NT2/D1 (cell line): ENCODE data around the gene ZNF48.

ENCODE experiments used
- DNase-seq: peaks from one replicate; pipeline ENCODE4 v3.0.0-alpha.2; 2011; ENCODE audit warnings: low read depth, low spot score
- H3K27me3 ChIP-seq: 2 replicates; pipeline ENCODE4 v1.6.0; 2011; ENCODE audit warnings: mild to moderate bottlenecking; ENCODE audit not compliant: insufficient read length, insufficient read depth
- H3K36me3 ChIP-seq: 2 replicates; pipeline ENCODE4 v1.6.1; 2011; ENCODE audit warnings: mild to moderate bottlenecking, low read length, mixed read lengths; ENCODE audit not compliant: insufficient read depth, insufficient read length
- H3K4me1 ChIP-seq: 2 replicates; pipeline ENCODE4 v1.5.1; 2011; ENCODE audit not compliant: insufficient read depth, insufficient read length
- H3K4me3 ChIP-seq: 2 replicates; pipeline ENCODE4 v1.5.1; 2011; ENCODE audit warnings: low read depth; ENCODE audit not compliant: insufficient read length
- H3K9ac ChIP-seq: 2 replicates; pipeline ENCODE4 v1.6.0; 2011; ENCODE audit warnings: low read depth; ENCODE audit not compliant: insufficient read length
- H3K9me3 ChIP-seq: 2 replicates; pipeline ENCODE4 v1.5.1; 2011; ENCODE audit warnings: mild to moderate bottlenecking, low read length; ENCODE audit not compliant: insufficient read depth
- SUZ12 ChIP-seq: IDR thresholded peaks from 2 replicates; pipeline ENCODE4 v1.6.1; 2011; ENCODE audit not compliant: insufficient read length, insufficient read depth; ENCODE audit errors: extremely low read depth
- YY1 ChIP-seq: IDR thresholded peaks from 2 replicates; pipeline ENCODE4 v1.6.1; 2011; ENCODE audit not compliant: insufficient read length, insufficient read depth
- ZNF274 ChIP-seq: IDR thresholded peaks from 2 replicates; pipeline ENCODE4 v1.6.1; 2011; ENCODE audit warnings: mild to moderate bottlenecking, low read depth, low read length

The ZNF48 gene

GRCh38 chr16:30365200-30365599 lies 30.0 kb upstream of the ZNF48 start:
- Histone ChIP-seq H3K36me3 (peaks cover 44% of the 10 kb centered on the region), H3K27me3 (no peaks in the 10 kb centered on the region), H3K4me1 (peaks cover 18% of the 10 kb centered on the region), H3K9ac (no peak overlapping the region), H3K4me3 (no peak overlapping the region), H3K9me3 (no peaks in the 10 kb centered on the region)
- TF ChIP-seq YY1 (no peak), SUZ12 (no peak), ZNF274 (no peak)
- no peak for DNase-seq

- no peaks in the 10 kb centered on the region for H3K27me3 ChIP-seq
- peaks cover 42% of the 10 kb centered on the region for H3K36me3 ChIP-seq
- no peak for TF ChIP-seq ZNF274
- TF ChIP-seq SUZ12: no peak
- TF ChIP-seq YY1: no peak
- peaks cover 20% of the 10 kb centered on the region for H3K4me1 ChIP-seq
- H3K9ac ChIP-seq: no peak overlapping the region
- H3K9me3 ChIP-seq: no peaks in the 10 kb centered on the region
- no peak overlapping the region for H3K4me3 ChIP-seq
- no peak for DNase-seq
Observed at GRCh38 chr16:30366511-30366910, 28.7 kb upstream of the ZNF48 start.

- Histone ChIP-seq H3K4me3 (no peak overlapping the region), H3K36me3 (peaks cover 37% of the 10 kb centered on the region), H3K4me1 (peaks cover 21% of the 10 kb centered on the region), H3K9ac (no peak overlapping the region), H3K9me3 (no peaks in the 10 kb centered on the region), H3K27me3 (no peaks in the 10 kb centered on the region)
- no peak for DNase-seq
- no peak for TF ChIP-seq ZNF274
- no peak for TF ChIP-seq SUZ12
- no peak for TF ChIP-seq YY1
Observed at GRCh38 chr16:30367349-30368009, 27.7 kb upstream of the ZNF48 start.

- peak overlapping the region; percentile 68 for H3K4me3 ChIP-seq
- no peaks in the 10 kb centered on the region for H3K27me3 ChIP-seq
- H3K9ac ChIP-seq: peak overlapping the region; percentile 91
- no peaks in the 10 kb centered on the region for H3K9me3 ChIP-seq
- TF ChIP-seq YY1 (no peak), ZNF274 (no peak), SUZ12 (no peak)
- DNase-seq: no peak
- H3K4me1 ChIP-seq: peaks cover 21% of the 10 kb centered on the region
- peaks cover 33% of the 10 kb centered on the region for H3K36me3 ChIP-seq
Observed at GRCh38 chr16:30368122-30368791, 27.0 kb upstream of the ZNF48 start.

GRCh38 chr16:30368792-30369090 lies 26.5 kb upstream of the ZNF48 start:
- Histone ChIP-seq H3K27me3 (no peaks in the 10 kb centered on the region), H3K9ac (peak overlapping the region; percentile 91), H3K4me1 (peaks cover 21% of the 10 kb centered on the region), H3K9me3 (no peaks in the 10 kb centered on the region), H3K4me3 (peak overlapping the region; percentile 68), H3K36me3 (peaks cover 31% of the 10 kb centered on the region)
- DNase-seq: no peak
- TF ChIP-seq ZNF274: no peak
- no peak for TF ChIP-seq SUZ12
- no peak for TF ChIP-seq YY1

GRCh38 chr16:30369091-30369937 lies 25.9 kb upstream of the ZNF48 start:
- Histone ChIP-seq H3K4me3 (peak overlapping the region; percentile 68), H3K36me3 (peaks cover 30% of the 10 kb centered on the region), H3K9ac (peak overlapping the region; percentile 91), H3K4me1 (peaks cover 21% of the 10 kb centered on the region), H3K27me3 (no peaks in the 10 kb centered on the region), H3K9me3 (no peaks in the 10 kb centered on the region)
- DNase-seq: no peak
- no peak for TF ChIP-seq SUZ12
- TF ChIP-seq YY1: no peak
- TF ChIP-seq ZNF274: no peak
